Heart left ventricle (tissue), 13 donors: Measurements from ENCODE around the gene PIM1.
A peak's percentile ranks its signal among the peaks of the same experiment; 100 is the strongest.

Experiments
- POLR2A ChIP-seq, 2 donors: fragments of 450-650 bp; IDR thresholded peaks; one replicate each; pipeline ENCODE4 v1.6.1; 2017; ENCODE audit warnings: antibody characterized with exemption in 2 of 2, mild to moderate bottlenecking in 2 of 2, moderate library complexity in 2 of 2
- TF ChIP-seq, protein P1 (sequence below), 12 donors: fragments of 200-600 bp; sonication (generic) in 4 of 12; IDR thresholded peaks; one replicate each; pipeline versions ENCODE4 v1.5.0 to v1.8.0; 2018 to 2022; ENCODE audit warnings: antibody characterized with exemption in 12 of 12, mild to moderate bottlenecking in 5 of 12
- donor health status: ischemic (EF 13 %, LVEDD 7.1; RV severe dilation, severe dysfunction).
- donor health status: DM: no; HTN: yes; CAD: no.
- donor health status: DM: no; HTN: no; CAD: no.
- donor health status: ischemic (EF 25% LVEDD 6.9; RV normal size, moderate dysfunction).
- donor health status: ischemic (EF 25% LVEDD 5.7; RV mildly dilated, moderate dysfunction).
- donor health status: ischemic (EF 35%, LVEDD 5.7; RV mildly dilated, moderate dysfunction).
- donor health status: nonischemic (EF 11% LVEDD 7.7; RV severe dilation, severe dysfunction).
- donor health status: DM: yes; HTN: yes; CAD: no.
- donor health status: PGD.
- donor health status: ischemic (EF 29% LVEDD 5.4; RV normal size, mild dysfunction).
- donor health status: nonischemic (EF 23%, LVEDD 6.1; RV moderate dilation, normal function).

DNA sequence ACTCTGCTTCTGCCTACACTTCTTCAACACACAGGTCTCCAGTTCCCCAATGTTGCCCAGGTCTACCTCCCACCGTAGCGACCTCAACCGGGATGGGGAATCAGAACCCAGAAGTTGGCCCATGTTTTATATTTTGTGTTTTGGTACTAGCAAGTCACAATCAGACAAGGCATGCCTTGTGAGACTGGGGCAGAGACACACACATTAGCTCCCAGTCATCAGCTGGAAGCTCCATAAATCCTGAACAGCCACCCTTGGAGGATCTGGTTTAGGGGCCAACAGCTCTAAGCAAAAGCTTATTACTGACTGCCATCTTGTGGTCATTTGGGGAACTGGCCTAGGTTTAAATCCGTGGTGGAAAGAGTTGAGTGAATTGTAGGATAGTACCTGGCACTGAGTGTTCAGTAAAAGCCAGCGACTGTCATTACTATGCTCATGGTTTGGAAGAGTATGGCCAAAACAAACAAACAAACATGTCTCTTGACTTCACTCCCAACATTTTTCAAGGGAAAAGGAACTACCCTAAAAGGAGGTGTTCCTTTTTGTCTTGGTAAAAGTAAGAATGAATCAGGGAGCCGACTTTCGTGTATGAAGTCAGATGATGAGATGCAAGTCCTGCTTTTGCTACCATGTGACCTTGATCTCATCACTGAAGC is 40.5 kb downstream of the PIM1 start:
- TF ChIP-seq, protein P1, sequence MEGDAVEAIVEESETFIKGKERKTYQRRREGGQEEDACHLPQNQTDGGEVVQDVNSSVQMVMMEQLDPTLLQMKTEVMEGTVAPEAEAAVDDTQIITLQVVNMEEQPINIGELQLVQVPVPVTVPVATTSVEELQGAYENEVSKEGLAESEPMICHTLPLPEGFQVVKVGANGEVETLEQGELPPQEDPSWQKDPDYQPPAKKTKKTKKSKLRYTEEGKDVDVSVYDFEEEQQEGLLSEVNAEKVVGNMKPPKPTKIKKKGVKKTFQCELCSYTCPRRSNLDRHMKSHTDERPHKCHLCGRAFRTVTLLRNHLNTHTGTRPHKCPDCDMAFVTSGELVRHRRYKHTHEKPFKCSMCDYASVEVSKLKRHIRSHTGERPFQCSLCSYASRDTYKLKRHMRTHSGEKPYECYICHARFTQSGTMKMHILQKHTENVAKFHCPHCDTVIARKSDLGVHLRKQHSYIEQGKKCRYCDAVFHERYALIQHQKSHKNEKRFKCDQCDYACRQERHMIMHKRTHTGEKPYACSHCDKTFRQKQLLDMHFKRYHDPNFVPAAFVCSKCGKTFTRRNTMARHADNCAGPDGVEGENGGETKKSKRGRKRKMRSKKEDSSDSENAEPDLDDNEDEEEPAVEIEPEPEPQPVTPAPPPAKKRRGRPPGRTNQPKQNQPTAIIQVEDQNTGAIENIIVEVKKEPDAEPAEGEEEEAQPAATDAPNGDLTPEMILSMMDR (IDR thresholded peaks at IDR 0.05) = peak; percentile 87 to 97 (median 94)
- no peak for TF ChIP-seq POLR2A (IDR thresholded peaks at IDR 0.05)
